DND-41 (cell line): ENCODE results near the gene PYGB.

Experiments
- EZH2 ChIP-seq: IDR thresholded peaks from 3 replicates; pipeline ENCODE4 v1.6.1; 2012; ENCODE audit warnings: borderline replicate concordance, low read depth, mild to moderate bottlenecking, moderate library complexity, low read length, inconsistent platforms; ENCODE audit not compliant: severe bottlenecking
- TF ChIP-seq, protein P1 (sequence below): IDR thresholded peaks from 2 replicates; pipeline ENCODE4 v1.5.1; 2012; ENCODE audit warnings: borderline replicate concordance, low read length, moderate library complexity, mild to moderate bottlenecking; ENCODE audit not compliant: poor library complexity, severe bottlenecking; ENCODE audit errors: extremely low read depth

DNA sequence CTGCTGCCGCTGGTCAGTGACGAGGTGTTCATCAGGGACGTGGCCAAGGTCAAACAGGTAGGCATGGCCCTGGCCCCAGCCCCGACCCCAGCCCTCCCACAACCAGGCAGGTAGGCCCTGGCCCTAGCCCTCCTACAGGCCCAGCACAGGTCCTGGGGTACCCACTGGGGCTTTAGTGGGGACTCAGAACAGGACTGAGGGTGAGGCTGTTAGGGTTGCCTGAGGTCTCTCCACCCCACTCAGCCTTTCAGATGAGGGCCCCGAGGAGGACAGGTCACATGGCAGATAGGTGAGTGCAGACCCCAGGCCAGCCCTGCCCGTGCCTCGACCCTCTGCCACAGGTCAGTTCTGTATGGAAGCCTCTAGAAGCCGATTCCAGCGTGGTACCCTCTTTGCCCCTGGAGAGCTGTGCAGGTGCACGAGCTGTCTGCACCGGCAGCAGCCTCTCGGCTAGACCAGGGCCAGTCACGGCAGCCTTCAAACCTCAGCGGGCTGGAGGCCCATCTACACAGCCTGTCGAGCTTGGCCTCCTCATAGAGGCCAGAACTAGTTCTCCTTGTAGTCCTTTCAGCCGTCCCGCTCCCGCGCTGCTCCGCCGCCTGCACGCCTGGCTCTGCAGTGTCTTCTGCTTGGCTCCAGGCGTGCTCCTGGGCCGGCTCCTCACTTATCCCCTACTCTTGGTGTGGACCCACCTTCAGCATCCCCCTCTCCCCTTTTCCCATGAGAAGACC is 35.5 kb downstream of the PYGB start:
- TF ChIP-seq, protein P1, sequence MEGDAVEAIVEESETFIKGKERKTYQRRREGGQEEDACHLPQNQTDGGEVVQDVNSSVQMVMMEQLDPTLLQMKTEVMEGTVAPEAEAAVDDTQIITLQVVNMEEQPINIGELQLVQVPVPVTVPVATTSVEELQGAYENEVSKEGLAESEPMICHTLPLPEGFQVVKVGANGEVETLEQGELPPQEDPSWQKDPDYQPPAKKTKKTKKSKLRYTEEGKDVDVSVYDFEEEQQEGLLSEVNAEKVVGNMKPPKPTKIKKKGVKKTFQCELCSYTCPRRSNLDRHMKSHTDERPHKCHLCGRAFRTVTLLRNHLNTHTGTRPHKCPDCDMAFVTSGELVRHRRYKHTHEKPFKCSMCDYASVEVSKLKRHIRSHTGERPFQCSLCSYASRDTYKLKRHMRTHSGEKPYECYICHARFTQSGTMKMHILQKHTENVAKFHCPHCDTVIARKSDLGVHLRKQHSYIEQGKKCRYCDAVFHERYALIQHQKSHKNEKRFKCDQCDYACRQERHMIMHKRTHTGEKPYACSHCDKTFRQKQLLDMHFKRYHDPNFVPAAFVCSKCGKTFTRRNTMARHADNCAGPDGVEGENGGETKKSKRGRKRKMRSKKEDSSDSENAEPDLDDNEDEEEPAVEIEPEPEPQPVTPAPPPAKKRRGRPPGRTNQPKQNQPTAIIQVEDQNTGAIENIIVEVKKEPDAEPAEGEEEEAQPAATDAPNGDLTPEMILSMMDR, result no peak
- TF ChIP-seq EZH2, result no peak
